Activated T-helper 17 cell treated with anti-CD3 and anti-CD28 coated beads, Interleukin-2, amount 50 U/mL, for 72 hours (primary cell): ENCODE measurements around the gene AP1S3. TPM values are rescaled to one million over a fixed set of nuclear protein-coding genes. Genes with fewer than 3 reads are reported as not detected.
A peak's percentile ranks its signal among the peaks of the same experiment; 100 is the strongest.

ENCODE experiments used
- ATAC-seq: fragments of 150-1000 bp; cut with Tn5 transposase; replicated peaks from 2 replicates; pipeline ENCODE4 v1.10.0; 2021; ENCODE audit warnings: mild to moderate bottlenecking, moderate library complexity
- H3K27ac Mint-ChIP-seq: one replicate; pipeline ENCODE4 v1.8.0; 2022; ENCODE audit warnings: mixed read lengths
- H3K27me3 Mint-ChIP-seq: one replicate; pipeline ENCODE4 v1.8.0; 2022; ENCODE audit warnings: mixed read lengths
- H3K36me3 Mint-ChIP-seq: one replicate; pipeline ENCODE4 v1.8.0; 2022; ENCODE audit warnings: low read depth, mild to moderate bottlenecking, mixed read lengths
- H3K4me1 Mint-ChIP-seq: one replicate; pipeline ENCODE4 v1.8.0; 2022; ENCODE audit warnings: mixed read lengths
- H3K4me3 Mint-ChIP-seq: one replicate; pipeline ENCODE4 v1.8.0; 2022; ENCODE audit warnings: mild to moderate bottlenecking, mixed read lengths
- H3K9me3 Mint-ChIP-seq: one replicate; pipeline ENCODE4 v1.8.0; 2022; ENCODE audit warnings: mixed read lengths
- total RNA-seq, 2 donors: library from RNA; stranded (reverse); gene quantifications; one replicate each; pipeline ENCODE4 v1.2.3, GENCODE V29; 2022

AP1S3 gene
- total RNA-seq, 2 donors from 2014 or later, result 4.0 to 6.3 TPM

GRCh38 chr2:223863491-223863890, 26.1 kb upstream of the AP1S3 start:
- no peak overlapping the region for H3K4me3 Mint-ChIP-seq
- no peak for ATAC-seq
- H3K36me3 Mint-ChIP-seq, result no peaks in the 10 kb centered on the region
- H3K9me3 Mint-ChIP-seq, result no peaks in the 10 kb centered on the region
- peaks cover 8% of the 10 kb centered on the region for H3K4me1 Mint-ChIP-seq
- H3K27ac Mint-ChIP-seq, result no peak overlapping the region
- H3K27me3 Mint-ChIP-seq, result no peaks in the 10 kb centered on the region

DNA sequence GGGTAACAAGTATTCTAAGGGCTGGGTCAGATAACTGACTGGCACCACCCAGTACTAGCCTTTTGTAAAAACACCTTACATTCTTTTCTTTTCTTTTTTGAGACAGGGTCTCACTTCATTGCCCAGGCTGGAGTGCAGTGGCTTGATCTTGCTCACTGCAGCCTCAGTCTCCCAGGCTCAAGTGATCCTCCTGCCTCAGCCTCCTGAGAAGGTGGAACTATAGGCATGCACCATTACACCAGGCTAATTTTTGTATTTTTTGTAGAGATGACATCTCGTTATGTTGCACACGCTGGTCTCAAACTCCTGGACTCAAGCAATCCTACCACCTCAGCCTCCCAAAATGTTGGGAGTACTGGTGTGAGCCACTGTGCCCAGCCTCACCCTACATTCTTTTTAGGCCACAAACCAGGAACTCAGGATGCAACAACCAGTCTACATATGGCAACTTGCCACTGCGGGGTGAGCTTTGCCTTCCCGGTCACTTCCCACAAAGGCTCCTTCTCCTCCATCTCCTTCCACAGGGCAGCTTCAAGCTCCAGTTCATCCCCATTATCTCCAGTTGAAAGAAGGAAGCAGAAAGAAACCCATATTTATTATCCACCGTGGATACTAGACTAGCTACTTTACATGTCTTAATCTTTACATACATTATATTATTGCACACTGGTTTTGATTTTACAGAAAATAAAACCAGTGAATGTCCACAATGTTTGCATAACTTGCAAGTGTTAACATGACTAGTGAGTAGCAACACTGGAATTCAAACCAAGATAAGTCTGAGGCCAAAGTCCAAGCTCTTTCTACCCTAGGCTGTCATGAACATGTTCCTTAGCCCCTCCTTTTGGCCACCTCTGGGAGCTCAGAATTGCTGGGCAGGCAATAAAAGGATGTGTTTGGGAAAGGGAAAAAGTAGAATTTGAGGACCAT, 23.7 kb upstream of the AP1S3 start:
- no peak overlapping the region for H3K27ac Mint-ChIP-seq
- no peak overlapping the region for H3K4me3 Mint-ChIP-seq
- no peak for ATAC-seq
- H3K4me1 Mint-ChIP-seq, result peaks cover 4% of the 10 kb centered on the region
- H3K9me3 Mint-ChIP-seq, result no peaks in the 10 kb centered on the region
- no peaks in the 10 kb centered on the region for H3K36me3 Mint-ChIP-seq
- H3K27me3 Mint-ChIP-seq, result no peaks in the 10 kb centered on the region

- no peak overlapping the region for H3K4me3 Mint-ChIP-seq
- no peaks in the 10 kb centered on the region for H3K9me3 Mint-ChIP-seq
- H3K27ac Mint-ChIP-seq, result no peak overlapping the region
- H3K36me3 Mint-ChIP-seq, result no peaks in the 10 kb centered on the region
- no peak for ATAC-seq
- H3K4me1 Mint-ChIP-seq, result no peaks in the 10 kb centered on the region
- H3K27me3 Mint-ChIP-seq, result no peaks in the 10 kb centered on the region
These were observed 21.7 kb upstream of the AP1S3 start for GRCh38 chr2:223859070-223859469.

DNA sequence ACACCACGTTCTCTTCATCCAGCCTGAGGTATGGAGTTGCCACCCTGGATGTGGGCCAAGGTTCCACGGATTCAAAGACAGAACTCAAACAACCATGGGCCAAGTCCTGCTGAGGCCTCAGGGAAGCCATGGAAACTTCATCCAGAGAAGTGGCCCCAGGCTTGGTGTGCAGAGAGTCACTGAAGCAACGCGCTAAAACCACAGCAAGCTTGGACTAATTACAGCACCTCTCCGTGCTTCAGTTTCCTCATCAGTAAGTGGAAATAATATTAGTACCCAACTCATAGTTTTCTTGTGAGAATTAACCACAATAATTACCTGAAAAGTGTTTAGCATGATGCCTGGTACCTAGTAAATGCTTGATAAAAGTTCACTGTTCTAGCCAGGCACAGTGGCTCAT, 19.2 kb upstream of the AP1S3 start:
- Mint-ChIP-seq H3K4me3 (no peak overlapping the region), H3K27me3 (no peaks in the 10 kb centered on the region), H3K9me3 (no peaks in the 10 kb centered on the region), H3K27ac (no peak overlapping the region), H3K36me3 (peaks cover under 1% of the 10 kb centered on the region), H3K4me1 (no peaks in the 10 kb centered on the region)
- no peak for ATAC-seq

- Mint-ChIP-seq H3K9me3 (no peaks in the 10 kb centered on the region), H3K4me3 (no peak overlapping the region), H3K36me3 (peaks cover 6% of the 10 kb centered on the region), H3K4me1 (no peaks in the 10 kb centered on the region), H3K27me3 (no peaks in the 10 kb centered on the region), H3K27ac (no peak overlapping the region)
- ATAC-seq, result no peak
These were observed 18.6 kb upstream of the AP1S3 start for GRCh38 chr2:223856021-223856420.

DNA sequence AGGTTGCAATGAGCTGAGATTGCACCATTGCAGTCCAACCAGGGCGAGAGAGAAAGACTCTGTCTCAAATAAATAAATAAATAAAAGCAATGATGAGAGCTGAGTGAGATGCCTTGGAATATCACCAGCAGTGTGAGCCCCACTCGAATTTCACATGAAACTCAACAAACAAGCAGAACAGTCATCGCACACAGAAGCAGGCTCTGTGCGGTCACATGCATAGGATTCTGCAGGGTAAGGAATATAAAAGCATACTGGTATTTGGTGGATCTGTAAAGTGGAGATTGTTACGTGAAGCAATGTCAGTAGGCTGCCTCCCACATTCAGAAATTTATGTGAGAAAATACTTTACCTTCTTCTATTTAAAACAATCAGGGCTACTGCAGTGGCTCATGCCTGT, 18.0 kb upstream of the AP1S3 start:
- Mint-ChIP-seq H3K4me3 (no peak overlapping the region), H3K36me3 (peaks cover 6% of the 10 kb centered on the region), H3K27ac (no peak overlapping the region), H3K4me1 (no peaks in the 10 kb centered on the region), H3K27me3 (no peaks in the 10 kb centered on the region), H3K9me3 (no peaks in the 10 kb centered on the region)
- ATAC-seq, result no peak

DNA sequence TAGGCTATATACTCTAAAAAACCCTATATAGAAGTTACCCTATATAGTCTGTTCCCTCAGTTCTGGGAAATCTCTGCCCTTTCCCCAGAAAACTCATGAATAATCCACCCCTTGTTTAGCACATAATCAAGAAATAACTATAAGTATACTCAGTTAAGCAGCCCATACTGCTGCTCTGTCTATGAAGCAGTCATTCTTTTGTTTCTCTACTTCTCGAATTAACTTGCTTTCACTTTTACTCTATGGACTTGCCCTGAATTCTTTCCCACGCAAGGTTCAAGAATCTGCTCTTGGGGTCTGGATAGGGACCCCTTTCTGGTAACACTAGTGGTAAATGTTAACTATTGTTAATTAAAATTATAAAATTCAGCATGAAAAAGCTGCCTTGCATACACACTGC, 17.4 kb upstream of the AP1S3 start:
- no peak overlapping the region for H3K4me3 Mint-ChIP-seq
- H3K9me3 Mint-ChIP-seq, result peaks cover 1% of the 10 kb centered on the region
- H3K27ac Mint-ChIP-seq, result no peak overlapping the region
- peak; percentile 20 for ATAC-seq
- peaks cover 2% of the 10 kb centered on the region for H3K4me1 Mint-ChIP-seq
- H3K36me3 Mint-ChIP-seq, result peaks cover 12% of the 10 kb centered on the region
- H3K27me3 Mint-ChIP-seq, result no peaks in the 10 kb centered on the region

GRCh38 chr2:223853425-223853837, 16.0 kb upstream of the AP1S3 start:
- peak; percentile 62 for ATAC-seq
- Mint-ChIP-seq H3K4me3 (no peak overlapping the region), H3K27ac (no peak overlapping the region), H3K27me3 (no peaks in the 10 kb centered on the region), H3K36me3 (peaks cover 17% of the 10 kb centered on the region), H3K9me3 (peaks cover 6% of the 10 kb centered on the region), H3K4me1 (peaks cover 7% of the 10 kb centered on the region)

DNA sequence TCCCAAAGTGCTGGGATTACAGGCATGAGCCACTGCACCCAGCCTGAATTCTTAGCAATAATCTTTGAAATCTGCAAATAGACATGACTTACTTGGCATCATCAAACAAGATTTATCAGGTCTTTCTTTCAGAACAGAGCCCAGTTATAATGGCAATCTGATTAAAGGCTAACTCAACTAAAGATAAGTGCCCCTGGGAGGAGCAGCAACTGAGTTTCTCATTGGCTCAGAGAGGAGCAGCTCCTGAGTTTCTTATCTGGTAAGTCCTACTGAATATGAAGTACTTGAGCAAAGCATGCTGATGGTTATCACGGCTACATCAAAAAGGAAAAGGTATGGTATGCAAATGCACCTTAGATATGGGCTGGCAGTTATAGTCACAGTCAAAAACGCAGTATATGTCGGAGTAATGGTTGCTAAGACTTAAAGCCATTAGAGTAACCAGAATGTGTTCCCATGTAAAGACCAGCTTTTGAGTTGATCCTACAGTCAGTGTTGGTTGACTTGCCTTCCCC, 15.0 kb upstream of the AP1S3 start:
- Mint-ChIP-seq H3K27ac (no peak overlapping the region), H3K4me1 (peaks cover 13% of the 10 kb centered on the region), H3K27me3 (no peaks in the 10 kb centered on the region), H3K36me3 (peaks cover 17% of the 10 kb centered on the region), H3K9me3 (peaks cover 6% of the 10 kb centered on the region), H3K4me3 (no peak overlapping the region)
- no peak for ATAC-seq

GRCh38 chr2:223847410-223847809, 10.0 kb upstream of the AP1S3 start:
- H3K27me3 Mint-ChIP-seq, result no peaks in the 10 kb centered on the region
- no peak for ATAC-seq
- H3K36me3 Mint-ChIP-seq, result peaks cover 17% of the 10 kb centered on the region
- H3K4me1 Mint-ChIP-seq, result peaks cover 13% of the 10 kb centered on the region
- H3K27ac Mint-ChIP-seq, result no peak overlapping the region
- no peak overlapping the region for H3K4me3 Mint-ChIP-seq
- H3K9me3 Mint-ChIP-seq, result peaks cover 6% of the 10 kb centered on the region

- H3K36me3 Mint-ChIP-seq, result peaks cover 16% of the 10 kb centered on the region
- no peaks in the 10 kb centered on the region for H3K27me3 Mint-ChIP-seq
- H3K4me3 Mint-ChIP-seq, result no peak overlapping the region
- H3K27ac Mint-ChIP-seq, result no peak overlapping the region
- peaks cover 6% of the 10 kb centered on the region for H3K9me3 Mint-ChIP-seq
- peaks cover 13% of the 10 kb centered on the region for H3K4me1 Mint-ChIP-seq
- ATAC-seq, result no peak
These were observed 9.1 kb upstream of the AP1S3 start for GRCh38 chr2:223846515-223846914.

GRCh38 chr2:223841436-223842190, 4.2 kb upstream of the AP1S3 start:
- peaks cover 4% of the 10 kb centered on the region for H3K4me1 Mint-ChIP-seq
- no peak overlapping the region for H3K4me3 Mint-ChIP-seq
- no peaks in the 10 kb centered on the region for H3K27me3 Mint-ChIP-seq
- no peaks in the 10 kb centered on the region for H3K9me3 Mint-ChIP-seq
- ATAC-seq, result no peak
- H3K36me3 Mint-ChIP-seq, result no peaks in the 10 kb centered on the region
- no peak overlapping the region for H3K27ac Mint-ChIP-seq

DNA sequence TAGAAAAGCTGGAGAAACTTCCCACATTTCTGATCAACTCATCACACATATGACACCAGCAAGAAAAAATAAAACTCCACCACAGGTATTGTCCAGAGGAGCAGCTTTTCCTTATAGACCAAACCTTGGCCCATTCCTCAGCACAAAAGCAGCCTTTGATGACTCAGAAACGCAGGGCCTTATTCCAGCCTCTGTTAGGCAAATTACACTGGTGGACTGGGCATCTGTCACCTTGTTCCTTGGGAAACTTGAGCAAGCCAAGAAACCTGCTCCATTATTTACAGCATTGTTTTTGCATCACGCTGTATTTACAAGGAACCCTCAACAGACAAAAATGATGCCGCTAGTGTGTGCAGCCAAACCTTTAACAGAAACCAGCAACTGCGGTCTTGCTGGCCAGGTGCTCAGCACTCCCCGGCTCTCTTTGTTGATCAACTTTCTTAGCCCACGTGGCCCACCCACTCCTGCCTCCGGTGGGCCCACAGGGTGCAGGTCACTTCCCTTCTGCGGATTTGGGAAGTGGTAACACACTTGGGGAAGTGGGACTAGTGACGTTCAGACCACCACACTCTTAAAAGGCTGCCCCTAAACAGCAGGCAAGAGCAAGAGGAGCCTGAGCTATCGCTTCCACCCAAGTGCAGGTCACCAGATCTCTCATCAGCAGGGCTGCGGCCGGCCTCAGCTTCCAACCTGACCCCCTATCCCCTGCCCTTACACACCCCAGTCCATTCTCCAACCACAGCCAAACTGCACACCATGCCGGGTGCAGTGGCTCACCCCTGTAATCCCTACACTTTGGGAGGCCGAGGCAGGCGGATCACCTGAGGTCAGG, 1.5 kb downstream of the AP1S3 start:
- no peak for ATAC-seq
- H3K36me3 Mint-ChIP-seq, result no peaks in the 10 kb centered on the region
- H3K27me3 Mint-ChIP-seq, result no peaks in the 10 kb centered on the region
- H3K4me1 Mint-ChIP-seq, result peaks cover 5% of the 10 kb centered on the region
- H3K4me3 Mint-ChIP-seq, result peak overlapping the region; percentile 74
- no peaks in the 10 kb centered on the region for H3K9me3 Mint-ChIP-seq
- no peak overlapping the region for H3K27ac Mint-ChIP-seq

DNA sequence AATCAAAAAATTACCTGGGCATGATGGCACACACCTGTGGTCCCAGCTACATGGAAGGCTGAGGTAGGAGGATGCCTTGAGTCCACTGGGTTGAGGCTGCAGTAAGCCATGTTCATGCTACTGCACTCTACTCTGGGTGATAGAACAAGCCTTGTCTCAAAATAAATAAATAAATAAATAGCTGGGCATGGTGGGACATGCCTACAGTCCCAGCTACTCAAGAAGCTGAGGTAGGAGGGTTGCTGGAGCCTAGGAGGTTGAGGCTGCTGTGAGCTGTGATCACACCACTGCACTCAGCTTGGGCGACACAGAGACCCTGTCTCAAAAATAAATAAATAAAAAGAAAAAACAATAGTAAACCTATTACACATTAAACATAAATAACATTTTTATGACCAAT, 3.0 kb downstream of the AP1S3 start:
- Mint-ChIP-seq H3K4me3 (no peak overlapping the region), H3K27ac (no peak overlapping the region), H3K9me3 (no peaks in the 10 kb centered on the region), H3K27me3 (no peaks in the 10 kb centered on the region), H3K36me3 (no peaks in the 10 kb centered on the region), H3K4me1 (peaks cover 5% of the 10 kb centered on the region)
- no peak for ATAC-seq
